Hippocampal formation (tissue), 2 donors: Measurements from ENCODE around the gene SV2B.

Experiments used
- DNase-seq, 2 donors: peaks; one replicate each; lab custom pipeline; 2025; lab: John Stamatoyannopoulos, UW

The SV2B gene

DNA sequence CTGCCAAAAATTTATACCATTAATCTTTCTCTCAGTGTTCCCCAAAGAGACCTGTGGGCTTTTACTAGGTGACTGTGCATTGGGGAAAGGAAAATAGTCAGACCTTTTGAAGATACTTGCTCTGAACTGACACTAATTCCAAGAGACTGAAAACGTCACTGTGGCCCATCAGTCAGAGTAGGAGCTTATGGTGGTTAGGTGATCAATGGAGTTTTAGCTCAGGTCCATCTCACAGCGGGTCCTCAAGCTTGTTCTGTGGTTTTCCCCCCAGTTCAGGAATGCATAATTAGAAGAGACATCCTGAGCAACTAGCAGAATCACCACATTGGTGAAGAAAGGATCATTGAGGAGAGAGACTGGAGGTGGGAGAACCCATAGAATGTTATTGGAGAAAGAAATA is 134.7 kb downstream of the SV2B start:
- DNase-seq, result no peak

DNA sequence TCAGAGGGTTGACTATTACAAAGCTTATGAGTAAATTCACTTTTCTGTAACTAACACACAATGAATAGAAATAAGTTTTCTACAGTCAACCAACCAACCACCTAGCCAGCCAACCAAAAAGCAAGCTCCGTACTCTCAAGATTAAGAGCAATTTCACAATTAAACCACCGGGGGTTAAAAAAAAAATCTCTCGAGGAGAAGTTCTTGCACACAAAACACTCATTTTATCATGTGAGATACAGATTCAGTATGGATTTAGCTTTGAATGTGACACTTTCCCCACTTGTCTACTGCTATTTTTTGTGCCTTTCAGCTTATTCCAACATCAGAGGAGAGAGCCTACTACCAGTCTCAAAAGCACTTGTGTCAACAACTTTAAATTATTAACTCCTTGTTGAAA is 135.3 kb downstream of the SV2B start:
- no peak for DNase-seq

DNA sequence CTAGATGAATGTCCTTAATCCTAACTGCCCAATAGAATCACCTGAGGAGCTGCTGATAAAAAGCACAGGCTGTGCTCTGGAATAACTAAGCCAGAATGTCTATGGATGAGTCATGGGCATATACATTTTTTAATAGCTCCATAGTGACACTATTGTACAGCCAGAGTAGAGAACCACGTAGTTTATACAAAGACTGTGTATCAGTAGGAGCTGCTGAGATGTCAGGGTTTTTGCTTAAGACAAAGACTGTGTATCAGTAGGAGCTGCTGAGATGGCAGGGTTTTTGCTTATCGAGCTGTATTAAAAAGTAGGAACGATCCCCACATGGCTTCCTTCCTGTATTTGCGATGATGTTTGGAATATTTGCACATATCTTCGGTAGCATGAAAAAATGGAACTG is 137.4 kb downstream of the SV2B start:
- no peak for DNase-seq

DNA sequence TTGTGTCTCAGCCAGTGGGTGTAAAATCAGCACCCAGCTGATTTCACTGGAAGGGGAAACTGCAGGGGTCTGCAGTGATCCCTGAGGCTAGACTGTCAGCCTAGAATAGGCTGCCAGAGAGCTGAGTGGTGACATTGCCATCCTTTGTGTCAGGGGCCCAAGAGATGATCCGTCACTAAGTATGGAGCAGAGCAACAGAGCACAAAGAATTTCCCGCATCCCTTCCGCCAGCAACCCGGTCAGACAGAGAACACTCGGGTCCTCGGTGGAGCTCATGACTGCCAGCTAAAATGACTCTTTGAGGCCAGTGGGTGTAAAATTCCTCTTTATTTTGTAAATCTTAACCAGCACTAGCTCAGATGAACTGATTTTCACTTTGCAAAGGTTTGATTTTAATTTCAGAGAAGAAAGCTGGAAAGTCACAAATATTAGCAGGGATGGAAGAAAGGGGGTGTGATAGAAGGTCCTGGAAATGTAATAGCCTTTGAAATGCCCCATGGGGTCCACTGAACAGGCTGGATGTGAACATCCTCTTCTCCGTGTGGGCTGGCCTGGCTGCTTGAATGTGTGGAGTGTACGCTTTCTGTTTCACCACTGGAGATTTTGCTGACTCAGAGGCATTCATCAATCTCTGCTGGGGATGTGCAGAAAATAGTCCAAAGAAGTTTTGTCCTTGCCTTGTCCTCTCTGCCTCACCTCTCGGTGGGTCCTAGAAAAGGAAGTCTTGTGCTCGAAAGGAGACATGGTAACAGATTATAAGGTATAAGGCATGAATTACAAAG is 138.8 kb downstream of the SV2B start:
- peak in 1 of 2 donors; percentile 10 for DNase-seq

DNA sequence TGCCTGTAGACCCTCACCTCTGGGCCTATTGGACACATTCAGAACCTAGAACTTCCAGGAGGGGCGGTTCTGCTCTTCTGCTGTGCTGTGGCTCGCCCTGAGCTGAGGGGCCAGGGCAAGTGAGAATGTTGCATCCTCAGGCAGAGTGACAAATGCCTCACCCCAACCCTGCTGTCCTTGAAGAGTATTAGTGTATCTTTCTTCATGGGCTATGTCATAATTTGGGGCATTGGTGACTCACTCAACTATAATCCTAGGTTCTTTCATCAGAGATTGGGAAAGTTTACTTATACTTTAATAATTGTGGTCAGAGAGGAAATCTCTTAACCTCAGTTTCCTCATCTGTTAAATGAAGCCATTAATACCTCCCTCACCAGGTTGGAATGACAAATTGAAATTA is 143.8 kb downstream of the SV2B start:
- no peak for DNase-seq

DNA sequence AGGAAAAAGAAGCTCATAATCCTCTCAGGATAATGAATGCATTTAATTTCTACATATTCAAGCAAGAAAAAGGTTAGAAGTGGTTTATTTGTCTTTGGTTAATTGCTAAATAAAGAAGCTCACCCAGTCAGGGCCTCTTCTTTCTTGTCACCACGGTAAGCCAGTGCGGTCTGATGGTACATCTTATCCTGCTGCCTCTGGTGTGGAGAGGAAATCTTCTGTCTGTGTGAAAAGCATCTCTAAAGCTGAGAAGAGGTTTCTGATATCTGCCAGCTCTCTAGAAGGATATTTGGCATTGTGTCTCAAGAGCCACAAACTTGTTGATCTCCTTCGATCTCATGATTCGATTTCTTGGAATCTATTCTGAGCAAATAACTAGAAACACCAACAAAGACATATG is 144.9 kb downstream of the SV2B start:
- DNase-seq, result no peak

DNA sequence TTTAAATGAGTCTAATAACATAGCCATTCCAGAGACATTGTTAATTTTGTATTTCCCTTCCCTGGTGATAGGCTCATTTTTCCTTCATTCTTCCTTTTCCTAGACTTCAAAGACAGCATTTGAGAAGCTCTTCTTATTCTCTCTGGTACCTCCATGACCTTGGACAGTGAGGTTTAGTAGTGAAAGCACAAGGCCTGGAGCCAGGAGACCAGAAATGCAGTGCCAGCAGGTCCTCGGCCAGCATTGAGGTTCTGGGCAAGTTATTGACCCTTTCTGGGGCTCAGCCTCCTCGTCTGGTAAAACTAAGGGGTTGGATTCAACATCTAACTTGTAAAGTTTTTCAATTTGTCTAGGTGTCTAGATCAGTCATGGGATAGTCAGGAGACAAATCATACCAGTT is 146.9 kb downstream of the SV2B start:
- DNase-seq, result no peak

DNA sequence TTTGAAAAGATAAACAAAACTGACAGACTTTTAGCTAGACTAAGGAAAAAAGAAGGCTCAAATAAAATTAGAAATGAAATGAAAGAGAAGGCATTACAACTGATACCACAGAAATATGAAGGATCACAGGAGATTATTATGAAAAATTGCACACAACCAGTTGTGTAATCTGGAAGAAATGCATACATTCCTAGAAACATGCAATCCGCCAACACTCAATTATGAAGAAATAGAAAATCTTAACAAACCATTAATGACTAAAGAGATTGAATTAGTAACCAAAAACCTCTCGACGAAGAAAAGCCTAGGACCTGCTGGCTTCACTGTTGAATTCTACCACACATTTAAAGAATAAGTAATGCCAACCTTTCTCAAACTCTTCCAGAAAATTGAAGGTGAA is 149.5 kb downstream of the SV2B start:
- no peak for DNase-seq

DNA sequence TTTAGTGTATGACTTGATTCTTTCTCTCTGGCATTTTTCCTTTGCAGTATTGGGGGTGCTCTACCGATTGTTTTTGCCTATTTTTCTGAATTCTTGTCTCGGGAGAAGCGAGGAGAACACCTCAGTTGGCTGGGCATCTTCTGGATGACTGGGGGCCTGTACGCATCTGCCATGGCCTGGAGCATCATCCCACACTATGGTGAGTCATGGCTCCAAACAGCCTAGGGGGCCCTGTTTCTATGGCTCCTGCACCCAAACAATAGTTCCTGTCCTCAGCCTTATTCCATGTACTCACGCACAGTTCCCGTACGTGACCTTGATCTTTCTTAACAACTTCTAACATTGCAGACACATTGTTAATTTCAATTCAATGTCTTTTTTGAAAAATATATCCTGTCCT is 152.3 kb downstream of the SV2B start:
- DNase-seq, result no peak

DNA sequence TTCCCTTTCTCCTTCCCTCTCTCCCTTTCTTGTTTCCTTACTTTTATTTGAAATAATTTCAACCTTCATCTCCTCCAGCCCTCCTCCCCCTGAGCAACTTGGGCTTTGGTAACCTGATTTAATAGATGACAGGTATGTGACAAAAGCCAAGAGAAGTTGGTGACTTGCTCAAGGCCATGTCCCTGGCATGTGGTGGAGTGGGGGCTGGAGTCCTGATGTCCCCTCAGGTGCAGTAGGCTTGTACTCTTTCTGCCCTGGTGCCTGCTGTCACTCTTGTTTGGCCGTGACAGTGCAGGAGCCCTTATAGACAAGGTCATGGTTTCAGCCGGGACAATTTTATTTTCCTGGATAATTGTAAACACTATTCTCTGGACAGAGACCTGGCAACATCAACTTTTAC is 152.7 kb downstream of the SV2B start:
- no peak for DNase-seq

DNA sequence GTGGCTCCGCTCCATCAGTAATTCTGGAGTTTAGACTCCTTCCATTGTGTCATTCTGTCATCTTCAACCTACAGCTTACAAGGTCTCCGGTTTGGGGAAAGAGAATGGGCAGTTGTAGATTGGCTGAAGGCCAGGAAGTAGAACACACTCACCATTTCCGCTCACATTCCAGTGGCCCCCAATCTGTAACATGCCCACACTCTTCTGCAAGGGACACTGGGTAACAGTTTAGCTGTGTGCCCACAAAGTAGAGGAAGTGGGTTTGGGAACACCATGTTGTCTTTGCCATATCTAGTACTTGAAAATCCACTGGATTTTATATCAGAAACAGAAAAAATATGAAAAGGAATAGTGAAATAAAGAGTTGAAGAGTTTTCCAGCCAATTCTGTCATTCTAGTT is 153.5 kb downstream of the SV2B start:
- DNase-seq, result no peak

DNA sequence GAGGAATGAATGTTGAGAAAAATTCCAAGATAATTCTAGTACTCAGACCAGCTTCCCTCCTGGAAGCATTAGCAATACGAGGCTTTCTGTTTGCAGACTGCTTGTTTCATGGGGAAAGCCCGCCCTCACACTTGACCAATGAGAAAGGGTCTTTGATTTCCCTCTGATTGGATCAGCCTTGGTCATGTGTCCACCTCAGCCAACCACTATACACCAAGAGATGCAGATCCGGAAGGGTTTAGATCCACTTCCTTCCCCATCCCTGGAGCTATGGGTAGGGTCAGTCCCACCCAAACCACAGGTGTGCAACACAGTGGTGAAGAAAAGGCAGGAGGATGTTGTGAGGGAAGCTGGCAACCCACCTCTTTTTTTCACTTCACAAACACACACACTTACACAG is 154.7 kb downstream of the SV2B start:
- DNase-seq, result no peak

DNA sequence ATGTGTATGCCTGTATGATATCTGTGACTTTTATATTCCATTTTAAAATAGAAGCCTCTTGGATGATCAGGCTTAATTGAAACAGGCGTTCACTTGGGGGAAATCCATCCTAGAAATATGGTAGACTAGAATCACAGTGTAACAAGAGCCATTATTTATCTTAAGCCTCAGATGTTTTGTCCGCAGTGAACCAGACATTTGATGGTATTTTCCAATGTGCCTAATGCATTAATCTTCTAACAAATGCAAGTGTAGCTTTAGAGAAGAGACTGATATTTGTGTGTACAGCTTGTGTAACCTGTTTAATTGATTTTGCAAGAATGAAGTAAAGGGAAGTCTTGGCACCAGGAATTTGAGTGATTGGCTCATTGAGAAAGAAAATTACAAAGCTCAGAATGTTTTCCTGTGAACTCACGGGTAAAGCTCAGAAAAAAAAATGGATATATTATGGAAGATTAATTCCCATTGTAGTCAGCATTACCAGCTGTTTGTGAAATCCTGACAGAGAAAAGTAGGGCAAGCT is 155.7 kb downstream of the SV2B start:
- no peak for DNase-seq

DNA sequence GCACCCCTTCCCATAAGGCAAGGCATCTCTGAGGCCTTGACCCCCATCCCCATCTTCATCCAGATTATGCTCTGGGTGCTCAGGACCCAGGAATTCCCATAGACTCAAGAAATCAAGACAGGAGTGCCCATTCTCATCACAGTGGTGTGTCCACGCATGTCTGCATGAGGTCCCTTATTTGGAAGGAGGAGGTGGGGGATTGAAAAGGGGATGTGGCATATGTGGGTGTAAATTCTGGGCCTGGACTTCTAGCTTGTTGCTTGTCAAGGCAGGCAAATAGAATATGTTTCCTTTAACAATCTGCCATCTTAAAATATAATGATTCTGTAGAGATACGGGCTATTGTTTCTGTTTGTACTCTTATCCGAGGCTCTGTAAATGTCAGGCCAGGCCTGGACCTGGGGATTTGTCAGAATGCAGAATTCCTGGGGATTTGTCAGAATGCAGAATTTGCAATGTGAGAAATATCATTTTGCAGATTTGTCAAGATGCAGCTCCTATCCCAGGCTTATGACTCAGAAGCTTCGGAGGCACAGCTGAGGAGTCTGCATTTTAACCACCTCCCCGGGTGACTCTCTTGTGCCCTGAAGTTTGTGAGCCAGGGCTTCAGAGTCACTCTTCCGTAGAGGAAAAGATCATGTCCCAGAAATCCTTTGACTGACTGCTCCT is 157.8 kb downstream of the SV2B start:
- DNase-seq, result no peak

DNA sequence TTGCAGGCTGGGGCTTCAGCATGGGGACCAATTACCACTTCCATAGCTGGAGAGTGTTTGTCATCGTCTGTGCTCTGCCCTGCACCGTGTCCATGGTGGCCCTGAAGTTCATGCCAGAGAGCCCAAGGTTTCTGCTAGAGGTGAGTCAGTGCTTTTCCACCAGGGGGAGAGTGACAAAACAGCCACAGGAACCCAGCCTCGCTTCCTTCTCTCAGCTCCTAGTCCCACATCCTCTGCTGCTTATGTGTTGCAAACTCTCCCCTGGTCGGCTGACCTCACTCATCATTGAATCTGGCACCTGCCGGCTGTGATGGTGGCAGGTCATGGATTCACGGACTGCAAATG is 158.3 kb downstream of the SV2B start:
- no peak for DNase-seq

DNA sequence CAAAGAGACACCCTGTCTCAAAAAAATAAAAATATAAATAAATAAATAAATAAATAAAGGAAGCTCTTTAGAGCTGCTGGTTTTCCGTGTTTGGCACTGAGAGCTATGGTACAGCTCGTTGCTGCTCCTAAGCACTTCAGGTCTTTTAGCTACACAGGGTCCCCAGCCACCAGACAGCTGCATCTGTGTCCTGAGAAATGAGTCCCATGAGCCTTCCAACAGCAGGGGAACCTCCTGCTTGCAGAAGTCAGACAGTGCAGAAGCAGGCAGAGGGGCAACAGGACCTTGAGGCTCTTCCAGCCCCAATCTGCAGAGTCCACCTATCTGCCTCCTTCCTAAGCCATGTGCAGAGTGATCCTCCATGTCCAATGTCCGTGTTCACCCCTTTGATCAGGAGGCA is 159.0 kb downstream of the SV2B start:
- DNase-seq, result no peak

DNA sequence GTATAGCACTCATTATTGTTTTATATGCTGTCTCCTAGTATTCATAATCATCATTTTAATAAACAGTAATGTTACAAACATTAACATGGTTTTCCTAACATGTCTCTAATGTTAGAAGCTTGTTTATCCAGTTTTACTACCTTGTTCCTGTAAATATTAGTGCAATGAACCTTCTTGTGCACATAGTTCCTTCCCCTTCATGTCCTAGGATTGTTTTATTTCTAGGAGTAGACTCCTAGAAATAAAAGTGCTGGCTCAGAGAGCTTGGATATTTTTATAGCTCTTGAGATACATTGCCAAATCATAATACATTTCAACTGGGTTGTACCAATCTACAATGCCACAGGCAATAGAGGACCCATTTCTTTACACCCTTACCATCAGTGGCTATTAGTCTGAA is 161.3 kb downstream of the SV2B start:
- DNase-seq, result no peak

DNA sequence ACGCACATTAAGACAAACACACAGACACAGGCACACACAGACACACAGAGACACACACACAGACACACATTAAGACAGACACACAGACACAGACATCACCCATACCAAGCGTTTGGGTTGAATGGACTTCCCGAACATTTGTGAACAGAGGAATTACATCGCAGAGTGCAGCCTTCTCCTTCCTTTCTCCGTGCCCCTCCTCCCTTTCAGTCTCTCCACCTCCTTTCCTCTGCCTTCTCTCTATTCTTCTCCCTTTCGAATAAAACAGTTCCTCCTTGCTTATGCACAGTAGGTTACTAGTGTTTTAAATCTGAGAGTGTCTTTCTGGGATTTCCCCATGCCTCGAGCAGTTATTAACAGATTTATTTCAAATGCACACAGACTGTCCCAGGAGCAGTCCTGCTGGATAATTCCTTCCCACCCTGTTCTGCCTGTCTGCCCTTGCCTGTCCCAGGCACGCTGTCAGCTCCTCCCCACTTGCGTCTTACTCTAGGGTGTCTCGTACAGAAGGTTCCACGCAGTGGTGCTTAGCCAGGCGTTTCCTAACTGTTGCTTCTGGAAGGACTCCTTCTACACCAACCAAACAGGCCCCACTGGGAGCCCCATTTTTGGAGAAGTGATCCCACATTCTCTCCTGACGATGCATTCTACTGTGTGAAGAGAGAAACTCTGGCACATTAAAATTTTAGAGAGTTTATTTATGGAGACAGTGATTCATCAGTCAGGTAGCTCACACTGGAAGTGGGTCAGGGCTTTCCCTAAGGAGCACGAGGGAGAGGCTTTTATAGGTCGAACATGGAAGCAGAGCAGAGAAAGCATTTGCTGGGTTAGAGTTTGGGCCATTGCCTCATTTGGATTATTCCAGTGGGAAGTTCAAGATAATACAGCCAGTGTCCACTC is 163.8 kb downstream of the SV2B start:
- DNase-seq, result no peak

DNA sequence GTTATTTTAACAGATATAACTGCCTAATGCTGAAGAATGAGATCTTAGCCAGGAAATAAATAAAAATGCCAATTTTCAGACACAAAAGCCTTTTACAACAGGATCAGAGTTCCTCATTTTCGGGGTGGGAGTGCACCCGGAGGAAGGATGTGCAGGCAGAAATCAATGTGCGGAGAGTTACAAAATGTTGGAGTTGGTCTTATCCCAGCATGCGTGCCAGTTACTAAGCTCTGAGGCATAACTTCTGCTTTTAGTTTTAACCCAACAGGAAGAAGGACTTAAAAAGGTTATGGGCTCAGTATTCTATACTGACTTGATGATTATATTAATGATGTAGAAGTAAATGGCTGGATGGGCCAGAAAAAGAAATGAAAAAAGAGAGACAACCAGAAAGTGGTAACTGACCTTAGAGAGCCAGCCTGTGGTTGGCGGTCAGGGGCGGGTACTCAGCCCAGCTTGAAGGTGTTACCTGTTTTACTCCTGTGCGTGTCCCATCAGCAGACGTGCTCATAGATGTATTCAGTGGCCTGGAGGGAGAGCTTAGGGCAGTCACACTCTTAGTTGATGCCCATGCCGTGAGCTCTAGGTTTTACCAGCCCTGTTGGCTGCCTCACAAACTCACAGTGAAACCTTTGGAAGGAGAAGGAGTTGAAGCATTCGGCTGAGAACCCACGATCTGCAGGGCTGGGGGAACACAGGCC is 164.7 kb downstream of the SV2B start:
- DNase-seq, result no peak

DNA sequence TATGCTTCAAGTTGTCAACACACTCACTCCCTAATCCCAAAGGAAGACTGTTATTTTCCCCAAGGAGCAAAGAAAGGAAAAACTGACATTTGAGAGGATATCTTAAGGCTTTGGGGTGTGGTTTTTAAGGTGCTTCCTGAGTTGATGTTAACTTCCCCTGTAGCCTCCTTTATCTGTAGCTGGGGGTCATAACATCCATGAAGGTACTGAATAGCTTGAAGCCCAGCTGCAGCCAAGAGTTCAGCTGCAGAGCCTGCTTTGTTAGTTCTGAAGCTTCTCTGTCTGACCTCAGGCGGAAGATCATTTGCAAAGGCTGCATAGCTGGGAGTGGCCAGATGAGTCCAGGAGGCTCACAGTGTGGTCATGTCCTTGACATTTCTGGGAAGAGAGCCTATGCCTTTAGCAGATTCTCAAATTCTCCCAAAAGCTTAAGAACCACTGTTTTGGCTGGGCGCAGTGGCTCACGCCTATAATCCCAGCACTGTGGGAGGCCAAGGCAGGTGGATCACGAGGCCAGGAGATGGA is 165.4 kb downstream of the SV2B start:
- no peak for DNase-seq

DNA sequence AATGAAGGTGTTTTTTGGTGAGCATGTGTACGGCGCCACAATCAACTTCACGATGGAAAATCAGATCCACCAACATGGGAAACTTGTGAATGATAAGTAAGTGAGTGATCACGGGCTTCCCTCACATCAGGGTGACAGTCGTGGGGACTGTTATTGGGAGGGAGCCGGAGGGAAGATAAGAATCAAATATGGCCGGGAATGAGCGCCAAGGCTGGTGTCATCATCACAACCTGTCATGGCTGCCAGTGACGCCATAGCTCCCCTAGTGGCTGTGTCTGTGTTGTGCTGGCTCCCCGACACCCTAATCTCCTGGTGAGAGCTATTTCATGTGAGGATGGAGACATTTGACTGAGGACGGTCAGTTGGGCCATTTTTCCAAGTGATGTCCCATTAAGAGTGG is 168.5 kb downstream of the SV2B start:
- DNase-seq, result no peak

DNA sequence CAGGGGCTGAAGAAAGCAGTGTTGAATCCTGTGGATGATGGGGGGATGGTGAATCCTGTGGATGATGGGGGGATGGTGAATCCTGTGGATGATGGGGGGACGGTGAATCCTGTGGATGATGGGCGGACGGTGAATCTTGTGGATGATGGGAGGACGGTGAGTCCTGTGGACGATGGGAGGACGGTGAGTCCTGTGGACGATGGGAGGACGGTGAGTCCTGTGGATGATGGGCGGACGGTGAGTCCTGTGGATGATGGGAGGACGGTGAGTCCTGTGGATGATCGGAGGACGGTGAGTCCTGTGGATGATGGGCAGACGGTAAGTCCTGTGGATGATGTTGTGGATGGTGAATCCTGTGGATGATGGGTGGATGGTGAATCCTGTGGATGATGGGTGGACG is 170.7 kb downstream of the SV2B start:
- DNase-seq, result no peak
